Stimulated activated CD4-positive, alpha-beta T cell treated with anti-CD3 and anti-CD28 coated beads, Interleukin-12 subunit alpha, Interleukin-12 subunit beta, amount 100 ng/mL, for 4 hours (primary cell): ENCODE measurements around the gene GRIN2A.

Experiments
- DNase-seq: peaks from one replicate; pipeline ENCODE4 v3.0.0-alpha.2; 2020

The GRIN2A gene

DNA sequence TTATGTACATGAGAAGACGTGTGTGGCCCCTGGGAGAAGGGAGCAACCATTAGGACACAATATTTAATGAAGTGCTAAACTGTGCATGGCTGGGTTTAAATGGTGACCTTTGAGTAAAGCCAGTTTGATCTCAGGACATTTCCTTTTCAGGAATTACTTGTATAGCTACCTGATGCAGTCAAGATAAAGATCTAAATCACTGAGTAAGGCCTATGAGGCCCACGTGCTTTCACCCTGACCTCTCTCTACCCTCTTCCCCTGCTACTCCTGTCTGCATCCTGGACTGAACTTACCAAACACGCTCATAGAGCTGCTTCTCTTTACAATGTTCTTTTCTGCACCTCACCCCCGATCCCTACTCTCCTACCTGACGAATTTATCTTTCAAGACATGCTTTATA is 98.9 kb downstream of the GRIN2A start:
- no peak for DNase-seq

DNA sequence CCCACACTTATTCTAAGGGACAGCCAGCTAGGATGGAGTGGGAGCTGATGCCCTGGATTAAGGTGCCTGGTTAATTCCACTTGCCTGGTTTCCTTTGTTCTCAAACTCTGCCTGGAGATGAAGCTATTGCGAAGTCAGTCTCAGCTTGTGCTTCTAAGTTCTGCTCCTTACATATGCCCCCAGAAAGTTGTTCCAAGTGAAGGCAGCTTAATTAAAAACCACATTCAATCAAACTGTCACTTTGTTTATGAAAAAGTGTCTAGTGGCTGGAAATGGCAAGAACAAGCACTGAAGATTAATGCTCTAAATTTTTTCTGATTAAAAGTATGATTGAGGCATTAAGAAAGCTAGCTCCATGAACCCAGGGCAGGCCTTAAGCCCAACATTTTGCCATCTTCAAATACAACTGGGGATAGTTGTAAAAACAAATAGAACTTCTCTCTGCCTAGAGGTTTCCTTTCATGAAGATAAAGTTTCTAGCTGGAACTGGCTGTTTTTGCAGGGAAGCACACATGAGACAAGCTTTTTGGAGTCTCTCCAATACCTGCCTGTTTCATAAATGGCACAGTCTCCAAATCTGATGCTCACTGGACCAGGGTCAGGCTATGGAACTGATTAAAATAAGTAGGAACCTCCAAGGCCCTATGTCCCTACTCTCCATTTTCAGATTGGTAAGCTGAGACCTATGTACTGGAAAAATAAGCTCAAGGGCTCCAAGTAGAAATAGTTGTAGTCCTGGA is 100.9 kb downstream of the GRIN2A start:
- DNase-seq, result no peak

DNA sequence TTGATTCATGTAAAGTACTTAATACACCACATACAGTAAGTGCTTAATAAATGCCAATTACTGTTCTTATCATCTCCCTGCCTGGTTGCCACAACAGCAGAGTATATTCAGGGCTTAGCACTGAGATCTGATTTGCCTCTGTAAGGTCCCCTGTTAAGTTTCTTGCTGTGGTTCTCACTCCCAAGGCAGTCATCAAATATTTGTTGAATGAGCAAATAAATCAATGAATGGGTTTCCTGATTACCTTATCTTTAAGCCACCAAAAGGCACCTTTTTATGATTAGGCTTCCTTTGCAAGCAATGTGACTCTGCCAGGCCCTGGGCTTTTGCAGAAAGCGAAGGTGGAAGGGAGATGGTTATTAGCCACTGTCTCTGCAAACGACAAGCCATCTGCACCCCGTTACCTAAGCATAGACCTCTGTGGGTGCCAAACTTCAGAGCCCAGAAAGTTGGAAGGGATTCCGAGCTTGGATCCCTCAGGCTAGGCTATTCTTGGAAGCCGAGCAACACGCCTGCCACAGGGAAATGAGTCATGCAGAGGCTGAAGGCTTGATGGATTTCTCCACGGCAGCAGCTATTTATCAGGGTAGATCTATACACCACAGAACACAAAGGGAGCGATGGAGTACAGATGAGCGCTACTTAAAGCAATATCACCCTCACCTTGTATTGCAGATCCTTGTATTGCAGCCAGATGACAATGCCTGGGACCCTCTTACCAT is 102.0 kb downstream of the GRIN2A start:
- DNase-seq, result no peak

DNA sequence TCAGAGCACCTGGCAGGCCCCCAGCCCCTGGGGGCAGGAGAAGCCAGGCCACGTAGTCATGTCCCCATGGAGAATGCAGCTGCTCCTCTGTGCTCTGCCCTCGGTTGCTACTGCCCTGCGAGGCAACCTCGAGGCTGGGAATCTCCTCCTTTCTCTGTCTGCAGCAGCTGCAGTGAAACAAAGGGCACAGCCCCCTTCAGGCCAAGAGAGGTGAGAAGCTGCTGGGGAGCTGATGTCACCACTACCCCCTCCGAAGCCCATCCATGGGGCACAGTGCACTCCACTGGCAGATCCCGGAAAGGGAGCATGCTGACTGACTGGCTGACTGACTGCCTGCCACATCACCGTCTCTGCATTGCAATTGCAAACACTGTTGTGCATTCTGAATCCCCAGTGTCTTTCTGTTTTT is 103.7 kb downstream of the GRIN2A start:
- DNase-seq, result no peak

DNA sequence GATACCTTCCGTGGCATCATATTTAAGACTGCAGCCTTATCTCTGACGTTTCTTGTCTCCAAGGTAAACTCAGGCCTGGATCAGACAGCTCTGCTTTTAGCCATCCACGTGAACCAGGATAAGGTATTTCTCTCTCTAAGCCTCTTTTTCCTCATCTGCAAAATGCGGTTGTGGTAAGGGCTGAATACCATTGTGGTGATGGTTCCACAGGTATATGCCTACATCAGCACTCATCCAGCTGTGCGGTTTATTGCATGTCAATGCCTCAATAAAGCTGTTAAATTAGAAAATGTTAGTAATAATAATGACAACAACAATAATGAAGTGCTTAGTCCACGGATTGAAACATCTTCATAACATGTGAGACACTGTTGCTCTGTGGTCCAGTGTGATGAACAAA is 104.4 kb downstream of the GRIN2A start:
- no peak for DNase-seq

DNA sequence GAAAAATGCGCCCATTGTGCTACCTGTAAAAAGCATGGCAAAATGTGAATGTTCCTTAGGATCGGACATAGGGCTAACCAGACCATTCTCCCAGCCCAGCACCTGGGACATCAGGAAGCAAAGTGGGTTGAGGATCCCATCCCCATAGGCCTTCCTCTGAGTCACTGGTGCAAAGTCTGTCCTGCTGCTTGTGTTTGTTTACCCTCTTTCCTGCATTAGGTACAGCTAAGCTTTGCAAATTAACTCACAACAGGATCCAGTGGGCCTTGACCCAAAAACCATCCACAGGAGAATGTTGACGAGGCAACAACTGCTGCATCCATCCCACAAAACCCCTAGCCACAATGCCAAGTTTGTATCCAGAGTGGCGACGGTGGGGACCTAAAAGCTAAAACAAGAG is 106.2 kb downstream of the GRIN2A start:
- no peak for DNase-seq

DNA sequence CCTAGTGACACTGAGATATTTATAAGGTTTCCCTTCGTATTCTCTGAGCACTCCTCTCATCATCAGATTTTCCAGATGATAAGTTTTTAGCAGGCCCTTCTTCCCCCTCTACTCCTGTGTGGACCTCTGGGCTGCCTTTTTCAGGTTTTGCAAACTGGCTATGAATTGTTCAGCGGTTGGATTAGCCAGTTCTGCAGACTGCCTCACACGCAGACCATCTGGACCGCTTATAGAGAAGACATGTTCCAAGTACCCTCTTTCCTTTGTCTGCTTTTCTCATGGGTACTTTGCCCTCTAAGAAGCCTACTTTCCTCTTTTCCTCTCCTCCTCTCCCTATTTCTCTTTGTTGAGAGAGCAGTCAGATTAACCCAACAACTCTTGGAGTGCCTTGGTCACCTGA is 111.6 kb downstream of the GRIN2A start:
- DNase-seq, result no peak

DNA sequence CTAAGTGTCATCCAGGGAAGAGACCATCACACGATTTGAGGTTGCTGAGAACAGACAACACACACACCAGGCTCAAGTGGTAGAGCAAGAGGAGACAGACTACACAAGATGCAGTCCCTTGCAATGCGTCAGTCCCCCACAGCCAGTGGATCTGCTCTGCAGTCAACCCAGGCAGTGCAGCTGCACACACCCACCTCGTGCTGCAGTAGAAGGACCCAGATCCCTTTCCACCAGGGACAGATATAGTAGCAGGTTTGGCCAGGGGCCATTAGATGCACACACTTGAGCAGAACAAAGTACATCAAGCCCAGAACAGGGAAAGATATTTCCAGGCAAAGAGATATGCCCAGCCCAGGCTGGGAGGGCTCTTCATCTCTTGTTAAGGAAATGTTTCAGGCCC is 112.9 kb downstream of the GRIN2A start:
- no peak for DNase-seq

DNA sequence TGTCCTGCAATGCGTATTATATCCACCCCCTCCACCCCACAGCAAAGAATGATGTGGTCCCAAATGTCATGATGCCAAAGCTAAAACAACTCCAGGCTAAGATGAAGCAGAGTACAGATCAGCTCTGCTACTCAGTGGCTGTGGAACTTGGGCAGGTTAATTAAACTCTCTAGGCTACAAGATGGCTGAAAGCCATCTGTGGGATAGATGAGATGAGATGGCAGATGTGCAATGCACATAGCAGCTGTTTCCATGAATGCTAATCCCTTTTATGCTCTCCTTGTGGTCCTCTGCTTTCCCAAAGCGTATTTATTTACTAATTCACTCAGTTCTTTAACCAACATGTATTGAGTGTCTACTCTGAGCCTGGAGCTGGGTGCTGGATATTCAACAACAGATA is 114.4 kb downstream of the GRIN2A start:
- no peak for DNase-seq

DNA sequence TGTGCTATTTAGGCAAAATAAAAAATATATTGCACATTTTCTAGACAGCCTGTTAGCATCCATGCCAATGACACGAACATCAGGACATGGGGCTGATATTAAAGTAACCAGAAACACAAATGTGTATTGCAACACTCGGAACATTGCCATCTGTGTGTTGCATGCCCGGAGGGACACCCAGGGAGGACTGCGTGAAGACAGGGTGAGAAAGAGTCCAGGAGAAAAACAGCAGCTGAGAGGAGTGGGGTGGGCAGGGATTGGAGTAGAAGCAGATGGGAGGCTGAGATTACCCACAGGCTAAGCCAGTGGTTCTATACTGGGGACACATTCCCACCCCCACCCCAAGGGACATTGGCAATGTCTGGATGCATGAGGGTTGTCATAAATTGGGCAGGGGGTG is 114.8 kb downstream of the GRIN2A start:
- DNase-seq, result no peak

DNA sequence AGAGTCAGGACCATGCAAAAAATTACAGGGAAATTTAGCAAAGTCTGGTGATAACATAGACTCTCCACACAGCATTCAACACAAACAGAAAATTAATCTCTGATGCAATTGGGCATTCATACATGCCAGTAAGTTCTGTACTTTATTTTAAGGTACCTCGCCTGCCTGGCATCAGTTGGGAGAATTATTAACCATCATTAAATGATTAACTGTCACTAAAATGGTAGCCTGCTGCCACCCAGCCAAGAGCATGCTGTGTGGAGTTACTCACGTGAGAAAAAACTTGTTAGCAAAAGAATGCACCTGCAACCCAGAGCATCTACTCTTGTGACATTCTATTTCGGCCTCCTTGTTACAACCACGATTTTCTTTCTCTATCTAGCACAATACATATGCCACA is 117.2 kb downstream of the GRIN2A start:
- DNase-seq, result no peak

DNA sequence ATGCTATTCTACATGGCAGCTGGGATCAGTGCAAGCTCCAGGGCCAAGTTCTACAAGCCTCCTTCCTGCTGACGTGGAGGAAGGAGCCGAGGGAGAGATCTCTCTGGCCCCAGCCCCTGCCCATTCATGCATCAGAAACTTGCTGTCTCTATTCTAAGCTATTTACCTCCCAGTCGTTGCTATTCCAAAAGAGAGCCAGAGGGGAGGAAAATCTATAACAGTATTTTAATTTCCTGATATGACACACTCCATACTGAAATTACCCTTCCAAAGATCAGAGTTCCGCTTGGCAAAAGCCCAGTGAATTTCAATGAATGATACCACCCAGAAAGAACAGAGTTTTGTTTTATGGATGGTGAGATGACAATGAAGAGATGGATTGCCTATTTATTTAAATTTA is 133.4 kb downstream of the GRIN2A start:
- DNase-seq, result no peak

DNA sequence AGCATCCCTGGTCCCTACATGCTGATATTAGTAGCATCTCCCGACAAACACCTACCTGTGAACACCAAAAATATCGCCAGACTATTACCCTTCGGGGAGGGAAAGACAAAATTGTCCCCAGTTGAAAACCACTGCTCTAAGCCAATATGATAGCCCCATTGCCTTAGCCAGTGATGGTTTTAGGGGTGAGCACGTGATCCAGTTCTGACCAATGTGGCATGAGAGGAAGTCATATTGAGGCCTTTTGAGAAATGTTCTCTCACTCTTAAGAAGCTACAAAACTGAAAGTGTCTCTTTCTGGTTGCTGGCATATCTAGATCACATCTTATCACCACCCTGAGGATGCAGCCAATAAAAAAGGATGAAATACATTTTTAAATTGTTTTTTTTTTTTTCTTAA is 136.3 kb downstream of the GRIN2A start:
- no peak for DNase-seq

DNA sequence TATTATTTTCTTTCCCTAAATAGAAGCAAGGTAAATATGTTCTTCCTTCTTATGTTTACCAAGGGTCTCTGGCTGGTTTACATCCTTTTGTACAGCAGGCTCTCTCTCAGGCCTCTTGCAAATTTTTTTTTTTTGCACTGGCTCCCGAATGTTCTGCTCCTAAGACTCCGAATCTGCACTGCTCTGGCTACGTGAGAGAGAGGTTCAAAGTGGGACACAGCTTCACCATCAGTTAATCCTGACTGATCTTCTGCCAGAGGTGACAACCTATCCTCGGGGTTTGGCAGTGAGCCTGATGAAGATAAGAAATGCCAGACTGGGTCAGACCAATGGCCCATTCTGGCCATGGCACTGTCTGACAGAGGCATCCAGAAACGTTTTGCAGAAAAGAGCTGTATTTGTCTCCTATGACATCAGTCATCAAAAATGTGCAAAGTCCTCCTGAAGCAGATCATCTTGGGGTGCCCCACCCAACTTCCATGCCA is 136.9 kb downstream of the GRIN2A start:
- no peak for DNase-seq

DNA sequence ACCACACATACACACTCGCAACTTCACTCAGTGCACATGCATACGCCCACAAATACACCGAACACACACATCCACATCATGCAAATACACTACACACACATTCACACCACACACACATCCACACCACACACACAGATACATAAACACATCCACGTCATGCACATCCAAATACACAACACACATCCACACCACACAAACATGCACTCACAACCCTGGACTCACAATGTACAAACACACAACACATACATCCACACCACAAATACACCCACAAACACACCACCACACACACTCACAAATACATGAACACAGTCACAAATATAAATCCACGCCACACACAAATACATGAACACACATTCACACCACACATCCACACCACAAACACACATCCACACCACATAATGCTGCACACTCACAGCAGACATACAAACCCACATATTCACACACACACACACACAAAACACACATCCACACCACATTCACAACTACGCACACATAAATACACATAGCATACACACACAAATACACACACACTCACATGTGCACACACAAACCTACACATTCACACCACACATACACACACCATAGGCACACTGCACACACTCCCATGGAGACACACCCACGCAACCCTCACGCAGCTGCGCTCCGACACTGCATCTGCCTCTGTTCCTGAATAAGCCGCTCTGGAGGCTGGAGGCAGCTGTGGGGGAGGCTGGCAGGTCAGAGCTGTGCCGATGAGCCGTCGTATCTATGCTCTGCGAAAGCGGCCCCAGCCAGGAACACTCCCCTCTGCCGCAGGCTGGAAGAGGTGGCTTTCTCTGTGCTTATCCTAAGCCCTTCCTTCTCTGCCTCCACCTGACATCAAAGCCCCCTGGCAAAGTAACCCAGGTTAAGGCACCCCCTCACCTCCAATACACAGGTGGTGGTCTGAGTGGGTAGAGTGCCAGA is 141.8 kb downstream of the GRIN2A start:
- DNase-seq, result no peak

DNA sequence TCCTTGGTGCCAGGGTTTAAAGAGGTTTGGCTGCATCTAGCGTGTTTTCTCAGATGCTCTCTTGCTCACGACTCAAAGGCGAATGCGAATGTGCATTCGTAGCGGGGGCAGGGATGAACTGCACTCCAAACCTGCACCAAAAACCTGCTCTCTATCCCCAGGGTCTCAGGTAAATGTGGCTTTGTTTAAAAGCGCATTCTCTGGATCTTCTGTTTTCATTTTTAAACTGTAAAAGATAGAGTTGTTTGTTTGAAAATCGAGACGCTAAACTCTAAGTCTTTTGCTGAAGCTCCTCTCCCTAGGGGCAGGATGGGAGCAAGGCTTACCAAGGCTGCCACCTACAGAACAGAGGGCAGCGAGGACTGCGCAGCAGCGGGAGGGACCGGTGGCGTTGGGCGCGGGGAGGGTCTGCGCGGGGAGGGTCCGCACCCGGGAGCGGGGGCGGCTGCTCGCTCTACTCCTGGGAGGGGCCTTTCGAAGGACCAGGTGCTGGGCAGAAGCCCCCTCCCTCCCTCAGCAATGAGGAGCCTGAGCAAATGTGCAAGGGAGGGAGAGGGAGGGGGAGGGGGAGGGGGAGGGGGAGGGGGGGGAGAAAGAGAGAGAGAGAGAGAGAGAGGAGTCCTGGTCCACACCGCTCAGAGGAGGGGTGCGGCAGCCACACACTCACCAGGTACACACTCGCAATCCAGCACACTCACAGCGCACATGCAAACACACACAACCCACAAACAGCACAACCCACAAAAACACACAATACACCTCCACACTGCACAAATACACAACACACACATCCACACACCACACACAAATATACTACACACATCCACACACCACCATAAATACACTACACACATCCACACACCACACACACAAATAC is 142.8 kb downstream of the GRIN2A start:
- DNase-seq, result no peak

DNA sequence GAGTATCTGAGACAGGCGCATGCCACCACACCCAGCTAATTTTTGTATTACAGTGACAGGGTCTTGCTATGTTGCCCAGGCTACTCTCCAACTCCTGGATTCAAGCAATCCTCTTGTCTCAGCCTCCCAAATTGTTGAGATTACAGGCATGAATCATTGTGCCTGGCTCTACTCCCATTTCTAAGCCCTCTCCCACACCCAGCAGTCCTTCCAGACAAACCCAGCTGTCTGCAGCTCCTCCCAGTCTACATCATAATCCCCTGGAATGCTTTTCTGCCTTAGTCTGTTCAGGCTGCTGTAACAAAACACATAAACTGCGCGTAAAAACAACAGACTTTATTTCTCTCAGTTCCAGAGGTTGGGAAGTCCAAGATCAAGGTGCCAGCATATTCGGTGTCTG is 144.5 kb downstream of the GRIN2A start:
- no peak for DNase-seq

DNA sequence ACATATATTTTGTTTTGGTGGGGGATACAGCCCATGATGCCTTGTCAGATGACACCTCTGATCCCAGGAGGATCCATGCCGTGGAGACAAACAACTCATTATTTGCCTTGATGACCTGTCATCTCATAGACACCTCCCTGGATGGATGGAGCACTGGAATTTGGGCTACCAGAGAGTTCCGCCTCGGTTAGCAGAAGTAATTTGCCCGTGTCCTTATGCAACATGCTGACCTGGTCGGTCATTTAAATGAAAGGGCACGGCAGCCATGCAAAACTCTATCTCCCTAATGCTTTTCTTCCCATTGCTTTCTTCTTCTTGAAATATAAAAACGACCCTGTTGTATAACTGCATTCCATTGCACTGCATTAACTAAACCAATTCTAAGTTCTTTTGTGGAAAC is 145.3 kb downstream of the GRIN2A start:
- no peak for DNase-seq

DNA sequence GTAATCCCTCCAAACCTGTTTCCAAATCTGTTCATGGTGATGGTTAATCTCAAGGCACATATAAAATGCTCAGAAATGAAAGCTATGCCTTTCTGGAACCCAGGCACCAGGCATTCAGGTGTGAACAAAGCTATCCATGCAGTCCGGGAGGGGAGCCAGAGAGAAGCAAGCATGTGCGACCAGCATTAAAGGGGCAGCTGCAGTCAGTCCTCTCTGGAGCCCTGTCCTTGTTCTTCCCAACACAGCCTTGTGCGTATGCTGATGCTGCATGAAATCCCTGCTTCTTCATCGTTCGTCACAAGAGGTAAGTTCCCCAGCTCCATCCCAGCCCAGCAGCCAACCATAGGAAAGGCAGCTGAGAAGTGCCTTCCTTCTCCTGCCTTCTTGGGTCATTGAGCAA is 148.7 kb downstream of the GRIN2A start:
- no peak for DNase-seq

DNA sequence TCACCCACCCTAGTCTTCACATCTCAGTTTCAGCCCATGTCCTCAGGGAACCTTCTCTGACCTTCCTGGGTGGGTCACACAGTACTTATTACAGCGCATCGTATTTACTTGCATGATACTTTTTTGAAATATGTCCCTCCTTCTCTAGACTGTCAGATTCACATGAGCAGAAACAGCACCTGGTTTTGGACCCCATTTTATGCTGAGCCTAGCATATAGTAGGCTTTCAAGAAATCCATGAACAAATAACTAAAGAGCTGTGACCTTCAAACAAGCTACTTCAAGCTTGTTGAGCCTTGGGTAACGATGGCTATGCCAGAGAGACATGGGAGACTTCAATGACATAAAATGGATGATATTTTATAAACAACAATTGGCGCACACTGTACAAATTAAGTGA is 150.3 kb downstream of the GRIN2A start:
- DNase-seq, result no peak

DNA sequence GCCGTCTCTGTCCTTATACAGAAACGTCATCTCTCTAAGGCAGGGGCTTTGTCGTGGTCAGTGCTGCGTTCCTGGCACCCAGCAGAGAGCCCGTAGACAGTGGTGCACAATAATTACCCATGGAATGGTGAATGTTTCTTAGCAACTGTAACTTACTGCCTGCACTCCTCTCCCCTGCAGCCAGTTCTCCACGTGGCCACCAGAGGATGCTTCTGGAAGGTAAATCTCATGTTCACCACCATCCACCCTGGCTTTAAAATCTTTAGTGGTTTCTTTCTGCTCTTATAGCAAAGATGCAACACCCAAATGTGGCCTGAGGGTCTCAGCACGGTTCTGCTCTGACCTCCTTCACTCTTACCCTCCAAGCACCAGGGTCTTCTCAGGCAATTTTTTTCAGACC is 150.8 kb downstream of the GRIN2A start:
- DNase-seq, result no peak

DNA sequence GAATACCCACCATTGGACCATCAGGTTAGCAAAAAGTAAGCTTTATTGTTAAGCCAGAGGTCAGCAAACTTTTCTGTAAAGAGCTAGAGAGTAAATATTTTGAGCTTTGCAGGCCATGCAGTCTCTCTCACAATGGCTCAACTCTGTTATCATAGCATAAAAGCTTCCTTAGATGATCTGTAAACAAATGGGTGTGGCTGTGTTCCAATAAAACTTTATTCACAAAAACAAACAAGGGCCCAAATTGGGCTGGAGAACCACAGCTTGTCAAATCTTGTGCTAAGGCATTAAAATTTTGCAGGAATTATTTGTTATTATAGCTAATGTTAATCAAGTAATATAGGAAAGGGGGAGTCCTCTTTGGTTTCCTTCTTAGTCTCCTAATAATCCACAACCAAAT is 153.6 kb downstream of the GRIN2A start:
- no peak for DNase-seq

DNA sequence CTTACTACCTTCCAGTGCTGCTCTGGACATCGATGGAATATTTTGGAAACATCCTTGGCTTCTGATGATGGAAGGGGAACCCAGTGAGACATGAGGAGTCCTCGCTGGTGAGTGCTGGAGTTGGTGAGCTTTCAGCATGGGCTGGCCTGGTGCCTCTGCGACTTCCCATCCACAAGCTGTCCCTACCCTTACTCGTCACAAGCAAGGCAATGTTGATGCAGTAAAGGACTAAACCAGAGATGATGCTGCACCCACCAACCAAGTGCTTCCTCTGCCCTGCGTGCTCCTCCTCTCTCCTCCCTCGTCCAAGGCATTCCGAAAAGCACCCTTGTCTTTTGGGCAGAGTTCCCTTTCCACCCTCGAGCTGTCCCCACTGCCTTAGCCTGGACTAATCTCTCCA is 154.7 kb downstream of the GRIN2A start:
- no peak for DNase-seq
